K562 (cell line): ENCODE results near the gene LNPEP. TPM values are rescaled to one million over a fixed set of nuclear protein-coding genes. Genes with fewer than 3 reads are reported as not detected.
A peak's percentile ranks its signal among the peaks of the same experiment; 100 is the strongest.

ENCODE experiments used
- ATAC-seq: fragments of 200-7000 bp; cut with Tn5 transposase; 3 replicates; pipeline ENCODE4 v1.9.1; 2020; ENCODE audit warnings: moderate library complexity
- BruUV-seq: library from RNA; stranded (reverse); fragments of 400-500 nt; replicated peaks from 2 replicates; lab custom pipeline; 2021; lab: Mats Ljungman, UMichigan
- CTCF ChIA-PET: fragments of 300-600 bp; formaldehyde crosslinking; extraction: SDS; loops from one replicate; lab custom pipeline; 2021; ENCODE audit warnings: low intra/inter-chr PET ratio; lab: Yijun Ruan, JAX
- POLR2A ChIA-PET: fragments of 300-600, 350-650 bp; sonication (Branson Sonifier 250); formaldehyde crosslinking; extraction: SDS; loops from one replicate; lab custom pipeline; 2021; ENCODE audit warnings: antibody characterized with exemption, inconsistent platforms; lab: Yijun Ruan, JAX
- DNase-seq, 4 experiments: peaks; one replicate each; pipeline versions ENCODE4 v3.0.0 to v3.0.0-alpha.2; 2011 to 2018; ENCODE audit warnings: low spot score in 3 of 4, mixed read lengths in 3 of 4; ENCODE audit errors: extremely low read depth in 1 of 4
- FAIRE-seq: peaks from 2 replicates; lab custom pipeline; 2011; peaks lifted over from hg19 to GRCh38; lab: Jason Lieb, UNC
- H2AFZ ChIP-seq: 2 replicates; pipeline ENCODE4 v1.6.0; 2011; ENCODE audit warnings: low read depth, low read length, control low read depth, inconsistent platforms
- H3K27ac ChIP-seq: fragments of 200-600 bp; 3 replicates; pipeline ENCODE4 v1.8.0; 2011; ENCODE audit warnings: low read depth, mild to moderate bottlenecking, control low read depth, inconsistent platforms, low read length, moderate library complexity, mixed read lengths; ENCODE audit errors: extremely low read depth
- H3K27me3 ChIP-seq, 2 experiments: fragments of 300-600 bp in 1 of 2; 2 replicates in 1 of 2; 3 replicates in 1 of 2; pipeline versions ENCODE4 v1.6.0 to v1.8.0; 2011; ENCODE audit warnings: inconsistent platforms in 2 of 2, low read length in 2 of 2, mild to moderate bottlenecking in 1 of 2, mixed read lengths in 1 of 2, moderate library complexity in 1 of 2; ENCODE audit not compliant: control insufficient read depth in 2 of 2, insufficient read depth in 2 of 2
- H3K36me3 ChIP-seq: fragments of 300-600 bp; 3 replicates; pipeline ENCODE4 v1.8.0; 2011; ENCODE audit warnings: mild to moderate bottlenecking, low read length, inconsistent platforms; ENCODE audit not compliant: control insufficient read depth, insufficient read depth
- H3K4me1 ChIP-seq, 2 experiments: fragments of 200-600 bp in 1 of 2; replicated peaks in 1 of 2; 2 replicates in 1 of 2; 3 replicates in 1 of 2; pipeline versions ENCODE4 v1.5.1 to v1.8.0; 2011; ENCODE audit warnings: inconsistent platforms in 2 of 2, low read length in 2 of 2, mild to moderate bottlenecking in 1 of 2, mixed read lengths in 1 of 2, moderate library complexity in 1 of 2; ENCODE audit not compliant: control insufficient read depth in 2 of 2, insufficient read depth in 2 of 2
- H3K4me2 ChIP-seq: 2 replicates; pipeline ENCODE4 v1.6.1; 2011; ENCODE audit warnings: low read length, control low read depth, inconsistent platforms, mixed read lengths; ENCODE audit not compliant: insufficient read depth
- H3K4me3 ChIP-seq: fragments of 200-600 bp; sonication (generic), shearing (Covaris generic); 2 replicates; pipeline ENCODE4 v1.5.1; 2016; ENCODE audit warnings: control low read depth, inconsistent platforms
- H3K79me2 ChIP-seq: fragments of 200-600 bp; 3 replicates; pipeline ENCODE4 v1.8.0; 2011; ENCODE audit warnings: low read length, inconsistent platforms; ENCODE audit not compliant: control insufficient read depth, insufficient read depth
- H3K9ac ChIP-seq, 2 experiments: 2 replicates each; pipeline versions ENCODE4 v1.6.0 to v1.6.1; 2011; ENCODE audit warnings: low read depth in 2 of 2, low read length in 2 of 2, control low read depth in 1 of 2, inconsistent platforms in 1 of 2, mild to moderate bottlenecking in 1 of 2, mixed read lengths in 1 of 2; ENCODE audit not compliant: insufficient read depth in 1 of 2
- H3K9me1 ChIP-seq: one replicate; pipeline ENCODE4 v1.6.0; 2011; ENCODE audit warnings: inconsistent platforms, mild to moderate bottlenecking, low read length, moderate library complexity; ENCODE audit not compliant: control insufficient read depth, insufficient read depth
- H3K9me3 ChIP-seq: replicated peaks from 2 replicates; pipeline ENCODE4 v1.5.1; 2011; ENCODE audit warnings: low read depth, low read length, inconsistent platforms; ENCODE audit not compliant: control insufficient read depth, insufficient read depth
- H4K20me1 ChIP-seq: replicated peaks from 2 replicates; pipeline ENCODE4 v1.6.1; 2011; ENCODE audit warnings: low read length, inconsistent platforms, mixed read lengths; ENCODE audit not compliant: control insufficient read depth, insufficient read depth
- CEBPG ChIP-seq, 3 experiments: fragments of 200-800 bp in 1 of 3; sonication (Bioruptor generic) in 1 of 3; sonication (generic) in 1 of 3; formaldehyde crosslinking in 1 of 3; IDR thresholded peaks in 2 of 3; conservative IDR thresholded peaks in 1 of 3; 2 replicates each; pipeline versions ENCODE4 v1.6.1 to v1.8.0; 2016 to 2022; ENCODE audit warnings: missing compliant biosample characterization in 2 of 3, missing genetic modification characterization in 2 of 3, mild to moderate bottlenecking in 1 of 3, missing genetic modification reagents in 1 of 3
- ZBTB5 ChIP-seq: fragments of 450-650 bp; IDR thresholded peaks from 2 replicates; pipeline ENCODE4 v1.6.1; 2017; ENCODE audit warnings: antibody characterized with exemption
- WGBS: fragments of 100-300 bp; shearing (Covaris generic); methylation state at CpG from one replicate; pipeline ENCODE4 v1.1.6; 2016; ENCODE audit warnings: low coverage, mixed read lengths; ENCODE audit not compliant: insufficient coverage; ENCODE audit errors: missing lambda C conversion rate; 5-methylcytosine and 5-hydroxymethylcytosine counted together
- in situ Hi-C: fragments of 300-500 bp; cut with MboI; formaldehyde crosslinking; loops from 4 replicates; pipeline ENCODE4 v1.15.0; 2018; ENCODE audit warnings: inconsistent platforms, mixed read lengths
- intact Hi-C: fragments of 100-400 bp; cut with micrococcal nuclease; formaldehyde crosslinking; loops from 2 replicates; pipeline ENCODE4 v1.14.2; 2022
- polyA plus RNA-seq, 8 experiments: library from polyadenylated mRNA; depleted of rRNA in 4 of 8; stranded (reverse) in 5 of 8; unstranded in 3 of 8; fragments of >200 nt; fragmentation: Nextera tagmentation in 2 of 8; fragmentation: Illumina TruSeq in 1 of 8; extraction: Ambion mirVana in 2 of 8; extraction: Trizol in 1 of 8; gene quantifications; 2 replicates each; pipeline versions ENCODE4 v1.2.1 to v1.2.3, GENCODE V29; 2011 to 2014; ENCODE audit warnings: inconsistent platforms in 1 of 8, missing spikeins in 1 of 8
- total RNA-seq, 7 experiments: library from RNA; depleted of rRNA in 6 of 7; stranded (reverse); fragments of >200 nt in 6 of 7; fragmentation: Illumina TruSeq in 2 of 7; extraction: Trizol in 2 of 7; gene quantifications; 2 replicates each; pipeline versions ENCODE4 v1.2.1 to v1.2.3, GENCODE V29; 2011 to 2021; ENCODE audit warnings: low replicate concordance in 1 of 7

The LNPEP gene
- total and polyA plus RNA-seq, 9 of the 15 experiments (the other 6 are each of a cell fraction or from before 2014, with no cell fraction given) = 2.6 to 27.9 (median 11.2) TPM

- in situ Hi-C loops = no loop called here
- Histone ChIP-seq H3K4me3 (no peak overlapping the region), H3K79me2 (peaks cover 60% of the 10 kb centered on the region), H3K4me2 (no peak overlapping the region), H2AFZ (no peak overlapping the region), H4K20me1 (no peaks in the 10 kb centered on the region), H3K27ac (no peak overlapping the region), H3K9ac (no peak overlapping the region), H3K36me3 (no peaks in the 10 kb centered on the region), H3K4me1 (peaks cover 0 to under 1% of the 10 kb centered on the region in 2 experiments; a peak in 1 of 5 replicates), H3K27me3 (no peaks in the 10 kb centered on the region), H3K9me1 (no peaks in the 10 kb centered on the region), H3K9me3 (no peaks in the 10 kb centered on the region)
- intact Hi-C loops = no loop called here
- POLR2A ChIA-PET = interaction anchor here (1.1 kb wide), 1 partner anchor 9 kb away, joined by 3 read pairs; no protein-coding TSS in a partner anchor
- BruUV-seq = no TSS peak
- no peak for TF ChIP-seq CEBPG (CRISPR knock-in tag; IDR thresholded peaks at IDR 0.05)
- peak in 1 of 2 experiments; percentile 34; a peak in 1 of 4 replicates for TF ChIP-seq CEBPG (tag; conservative IDR thresholded peaks at IDR 0.05 in 1 of 2, IDR thresholded peaks at IDR 0.05 in 1 of 2)
- no peak for TF ChIP-seq ZBTB5
- FAIRE-seq = no peak
- CTCF ChIA-PET = no interaction called here
- WGBS = 75% methylated on average over 3 of the region's 3 CpGs
- ATAC-seq = peak; percentile 50; the same call in 2 of the 3 replicates
- DNase-seq = no peak
These were observed 16.4 kb downstream of the LNPEP start for GRCh38 chr5:96952118-96952750.
